WI38 (cell line): ENCODE measurements around the gene RPL38.

ENCODE experiments used
- H3K4me3 ChIP-seq: 2 replicates; pipeline ENCODE4 v1.5.1; 2011; ENCODE audit warnings: low read depth, mild to moderate bottlenecking, control low read depth, low read length
- TF ChIP-seq, protein P1 (sequence below): IDR thresholded peaks from 2 replicates; pipeline ENCODE4 v1.5.1; 2012; ENCODE audit warnings: low read depth, mild to moderate bottlenecking, control low read depth, low read length

Gene RPL38

DNA sequence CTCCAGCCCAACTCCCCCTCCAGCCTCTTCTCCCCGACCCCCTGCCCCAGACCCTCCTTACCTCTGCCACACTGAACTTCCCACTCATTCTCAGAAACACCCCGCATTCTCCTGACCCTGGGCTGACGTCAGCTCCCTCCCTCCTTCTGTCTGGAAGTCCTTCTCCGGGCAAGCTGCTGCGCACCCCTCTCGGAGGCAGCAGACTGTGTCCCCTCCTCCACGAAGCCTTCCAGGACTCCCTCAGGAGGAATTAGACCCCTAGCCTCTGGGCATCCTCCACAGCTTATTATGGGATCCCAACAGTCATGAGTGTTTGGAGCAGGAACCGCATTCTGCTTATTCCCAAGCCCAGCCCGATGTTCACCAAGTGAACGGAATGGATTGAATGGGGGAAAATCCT is 3.4 kb upstream of the RPL38 start:
- no peak overlapping the region for H3K4me3 ChIP-seq
- TF ChIP-seq, protein P1, sequence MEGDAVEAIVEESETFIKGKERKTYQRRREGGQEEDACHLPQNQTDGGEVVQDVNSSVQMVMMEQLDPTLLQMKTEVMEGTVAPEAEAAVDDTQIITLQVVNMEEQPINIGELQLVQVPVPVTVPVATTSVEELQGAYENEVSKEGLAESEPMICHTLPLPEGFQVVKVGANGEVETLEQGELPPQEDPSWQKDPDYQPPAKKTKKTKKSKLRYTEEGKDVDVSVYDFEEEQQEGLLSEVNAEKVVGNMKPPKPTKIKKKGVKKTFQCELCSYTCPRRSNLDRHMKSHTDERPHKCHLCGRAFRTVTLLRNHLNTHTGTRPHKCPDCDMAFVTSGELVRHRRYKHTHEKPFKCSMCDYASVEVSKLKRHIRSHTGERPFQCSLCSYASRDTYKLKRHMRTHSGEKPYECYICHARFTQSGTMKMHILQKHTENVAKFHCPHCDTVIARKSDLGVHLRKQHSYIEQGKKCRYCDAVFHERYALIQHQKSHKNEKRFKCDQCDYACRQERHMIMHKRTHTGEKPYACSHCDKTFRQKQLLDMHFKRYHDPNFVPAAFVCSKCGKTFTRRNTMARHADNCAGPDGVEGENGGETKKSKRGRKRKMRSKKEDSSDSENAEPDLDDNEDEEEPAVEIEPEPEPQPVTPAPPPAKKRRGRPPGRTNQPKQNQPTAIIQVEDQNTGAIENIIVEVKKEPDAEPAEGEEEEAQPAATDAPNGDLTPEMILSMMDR, result no peak

DNA sequence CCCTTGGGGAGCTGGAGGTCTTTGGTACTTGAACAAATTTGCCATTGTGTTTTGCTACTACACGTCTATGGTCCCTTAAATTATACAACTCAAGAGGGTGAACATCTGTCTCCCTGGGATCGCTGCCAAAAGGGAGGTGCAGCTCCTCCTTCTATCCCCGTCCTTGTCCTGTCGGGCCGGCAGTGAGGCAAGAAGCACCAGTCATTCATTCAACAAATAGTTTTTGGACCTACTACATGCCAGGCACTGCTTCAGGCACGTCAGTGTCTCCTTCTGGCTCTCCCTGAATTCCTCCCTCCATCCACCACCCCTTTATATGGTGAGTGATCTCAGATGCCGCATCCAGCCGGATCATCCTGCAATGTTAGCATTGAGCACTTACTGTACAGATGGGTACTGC is 2.2 kb upstream of the RPL38 start:
- TF ChIP-seq, protein P1, result no peak

DNA sequence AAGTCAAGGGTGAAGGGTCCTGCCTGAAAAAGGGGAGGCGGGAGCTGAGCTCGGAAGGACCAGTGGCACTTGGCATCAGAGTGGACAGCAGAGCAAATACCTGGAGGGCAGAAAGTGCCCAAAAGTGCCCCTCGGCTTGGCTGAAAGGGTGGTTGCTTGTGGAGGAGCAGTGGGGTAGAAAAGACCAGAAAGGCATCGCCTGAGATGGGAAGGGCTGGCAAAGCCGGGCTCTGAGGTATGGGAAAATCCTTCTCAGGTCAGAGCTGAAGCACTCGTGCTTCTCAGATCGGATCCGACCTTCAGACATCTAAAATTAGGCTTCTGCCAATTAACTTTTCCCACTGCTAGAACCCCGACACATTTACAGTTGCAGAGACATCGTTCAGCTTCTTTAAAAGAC is 1.5 kb upstream of the RPL38 start:
- no peak overlapping the region for H3K4me3 ChIP-seq
- TF ChIP-seq, protein P1, result no peak

More for the DNA sequence above, 2.2 kb upstream of the RPL38 start:
- H3K4me3 ChIP-seq, result no peak overlapping the region

- TF ChIP-seq, protein P1, result no peak
- no peak overlapping the region for H3K4me3 ChIP-seq
Measured at GRCh38 chr17:74202938-74203337, 540 bp upstream of the RPL38 start.

- peak overlapping the region; percentile 99 for H3K4me3 ChIP-seq
- TF ChIP-seq, protein P1, result no peak
Measured at GRCh38 chr17:74204474-74204873, 996 bp downstream of the RPL38 start.

GRCh38 chr17:74205274-74205673 is 1.8 kb downstream of the RPL38 start:
- H3K4me3 ChIP-seq, result no peak overlapping the region
- TF ChIP-seq, protein P1, result no peak

DNA sequence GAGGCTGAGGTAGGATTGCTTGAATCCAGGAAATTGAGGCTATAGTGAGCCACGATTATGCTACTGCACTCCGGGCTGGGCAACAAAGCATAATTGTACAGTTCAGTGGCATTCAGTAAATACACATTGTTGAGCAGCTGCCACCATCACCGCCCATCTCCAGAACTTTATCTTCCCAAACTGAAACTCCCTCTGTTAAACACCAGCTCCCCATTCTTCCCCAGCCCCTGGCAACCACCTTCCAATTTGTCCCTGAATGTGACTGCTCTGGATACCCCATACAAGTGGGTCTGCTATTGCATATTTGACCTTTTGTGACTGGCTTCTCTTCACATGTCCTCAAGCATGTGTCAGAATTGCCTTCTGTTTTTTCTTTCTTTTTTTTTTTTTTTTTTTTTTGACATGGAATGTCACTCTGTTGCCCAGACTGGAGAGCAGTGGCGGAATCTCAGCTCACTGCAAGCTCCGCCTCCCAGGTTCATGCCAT is 2.9 kb downstream of the RPL38 start:
- TF ChIP-seq, protein P1, result no peak
- no peak overlapping the region for H3K4me3 ChIP-seq
